Spleen (tissue), 11 donors: ENCODE data around the gene SUMO3. TPM values are rescaled to one million over a fixed set of nuclear protein-coding genes. Genes with fewer than 3 reads are reported as not detected.

Source experiments
- DNase-seq: peaks from one replicate; pipeline ENCODE4 v3.0.0-alpha.2; 2020
- H3K27ac ChIP-seq, 8 donors: fragments of 200-600 bp; sonication (generic) in 7 of 8; 1 replicate in 4 of 8; 2 replicates in 4 of 8; pipeline versions ENCODE4 v1.5.0 to v1.8.0; 2016 to 2021; ENCODE audit warnings: inconsistent platforms in 4 of 8, mild to moderate bottlenecking in 4 of 8, moderate library complexity in 1 of 8
- H3K27me3 ChIP-seq, 7 donors: fragments of 200-600 bp; sonication (generic) in 6 of 7; replicated peaks in 1 of 7; 1 replicate in 4 of 7; 2 replicates in 3 of 7; pipeline versions ENCODE4 v1.5.0 to v1.8.0; 2016 to 2021; ENCODE audit warnings: inconsistent platforms in 3 of 7, mild to moderate bottlenecking in 1 of 7
- H3K36me3 ChIP-seq, 6 donors: fragments of 200-600 bp; sonication (generic) in 5 of 6; 1 replicate in 4 of 6; 2 replicates in 2 of 6; pipeline versions ENCODE4 v1.5.0 to v1.8.0; 2016 to 2021; ENCODE audit warnings: inconsistent platforms in 2 of 6
- H3K4me1 ChIP-seq, 6 donors: fragments of 200-600 bp; sonication (generic) in 5 of 6; 1 replicate in 3 of 6; 2 replicates in 3 of 6; pipeline versions ENCODE4 v1.5.0 to v1.8.0; 2016 to 2021; ENCODE audit warnings: inconsistent platforms in 3 of 6
- H3K4me3 ChIP-seq, 8 donors: fragments of 200-600 bp; sonication (generic) in 7 of 8; 1 replicate in 4 of 8; 2 replicates in 4 of 8; pipeline versions ENCODE4 v1.5.0 to v1.8.0; 2016 to 2021; ENCODE audit warnings: inconsistent platforms in 4 of 8, mild to moderate bottlenecking in 4 of 8, moderate library complexity in 2 of 8
- H3K9me3 ChIP-seq, 8 donors: fragments of 200-600 bp; sonication (generic) in 7 of 8; 1 replicate in 4 of 8; 2 replicates in 4 of 8; pipeline versions ENCODE4 v1.5.0 to v1.8.0; 2016 to 2021; ENCODE audit warnings: inconsistent platforms in 4 of 8
- CTCF ChIP-seq, 11 experiments: fragments of 200-600 bp in 7 of 11; fragments of 450-650 bp in 4 of 11; sonication (generic) in 4 of 11; IDR thresholded peaks in 8 of 11; conservative IDR thresholded peaks in 3 of 11; 1 replicate in 7 of 11; 2 replicates in 4 of 11; pipeline versions ENCODE4 v1.4.0 to v1.8.0; 2016 to 2021; ENCODE audit warnings: antibody characterized with exemption in 11 of 11, inconsistent platforms in 4 of 11, mild to moderate bottlenecking in 1 of 11
- POLR2A ChIP-seq, 3 donors: fragments of 450-650 bp; IDR thresholded peaks; one replicate each; pipeline ENCODE4 v1.5.1; 2017; ENCODE audit warnings: antibody characterized with exemption in 3 of 3, mild to moderate bottlenecking in 1 of 3
- POLR2AphosphoS5 ChIP-seq, 3 donors: sonication (generic); formaldehyde crosslinking; IDR thresholded peaks; one replicate each; pipeline ENCODE4 v1.5.1; 2017; ENCODE audit warnings: antibody characterized with exemption in 3 of 3
- WGBS, 5 donors: extraction: QIAGEN DNeasy Blood & Tissue Kit in 3 of 5; methylation state at CpG; one replicate each; pipeline versions ENCODE4 v1.1.5 to v1.1.7; 2013 to 2018; 5-methylcytosine and 5-hydroxymethylcytosine counted together
- intact Hi-C: fragments of 100-400 bp; cut with DNase I; formaldehyde crosslinking; loops from one replicate; pipeline ENCODE4 v1.15.0; 2023; ENCODE audit warnings: low total_unique reads
- polyA plus RNA-seq, 3 donors: library from polyadenylated mRNA; stranded (reverse); fragments of 200-250 nt; gene quantifications; one replicate each; pipeline ENCODE4 v1.2.1, GENCODE V29; 2013
- total RNA-seq, 7 donors: library from RNA; depleted of rRNA in 3 of 7; stranded (reverse); fragments of >200 nt in 3 of 7; fragmentation: NEBNext Ultra II Directional in 4 of 7; extraction: Animal tissue kit (Norgen Biotek cat#: 25700) in 4 of 7; gene quantifications; one replicate each; pipeline versions ENCODE4 v1.1.0 to v1.2.1, GENCODE V29; 2016 to 2021
- donor health status: healthy with polysubstance abuse.
- donor health status: DM: no; HTN: no; CAD: no; lungs with moderate emphysema.
- donor health status: DM: no; HTN: no; CAD: no.
- donor health status: Bipolar disorder and iron deficiency.
- donor health status: healthy.
- donor health status: DM: no; HTN: no; CAD: no.
- donor health status: DM: yes; HTN: yes; CAD: no.

SUMO3 gene
- total and polyA plus RNA-seq, 10 donors: 38.2 to 101 (median 68.4) TPM

- peak overlapping the region in 1 of 8 donors; percentile 48 for H3K27ac ChIP-seq
- H3K4me1 ChIP-seq: peaks cover 0 to 15% (median 9%) of the 10 kb centered on the region in 6 donors
- WGBS, 5 donors: 38 to 47% (median 42%) methylated on average over 8 to 12 of the region's 12 CpGs
- peak; percentile 56 for DNase-seq
- H3K4me3 ChIP-seq: no peak overlapping the region
- no peaks in the 10 kb centered on the region for H3K9me3 ChIP-seq
- H3K36me3 ChIP-seq: peaks cover 0 to 27% (median 16%) of the 10 kb centered on the region in 6 donors
- H3K27me3 ChIP-seq: no peaks in the 10 kb centered on the region
- TF ChIP-seq POLR2AphosphoS5 (IDR thresholded peaks at IDR 0.05): no peak
- TF ChIP-seq POLR2A (IDR thresholded peaks at IDR 0.05): no peak
- TF ChIP-seq CTCF (IDR thresholded peaks at IDR 0.05 in 8 of 11, conservative IDR thresholded peaks at IDR 0.05 in 3 of 11): no peak
- intact Hi-C loops: no loop called here
Observed at GRCh38 chr21:44765231-44766013, 52.4 kb downstream of the SUMO3 start.

GRCh38 chr21:44764319-44765230 is 53.3 kb downstream of the SUMO3 start:
- DNase-seq: peak; percentile 62
- no peak for TF ChIP-seq CTCF (IDR thresholded peaks at IDR 0.05 in 8 of 11, conservative IDR thresholded peaks at IDR 0.05 in 3 of 11)
- TF ChIP-seq POLR2A (IDR thresholded peaks at IDR 0.05): no peak
- TF ChIP-seq POLR2AphosphoS5 (IDR thresholded peaks at IDR 0.05): no peak
- Histone ChIP-seq H3K36me3 (peaks cover 0 to 18% (median 8%) of the 10 kb centered on the region in 6 donors), H3K4me3 (no peak overlapping the region), H3K9me3 (no peaks in the 10 kb centered on the region), H3K27me3 (no peaks in the 10 kb centered on the region), H3K4me1 (peaks cover 0 to 15% (median 9%) of the 10 kb centered on the region in 6 donors), H3K27ac (no peak overlapping the region)
- 75 to 83% (median 79%) methylated on average over 13 to 26 of the region's 26 CpGs for WGBS, 5 donors
- intact Hi-C loops: no loop called here

DNA sequence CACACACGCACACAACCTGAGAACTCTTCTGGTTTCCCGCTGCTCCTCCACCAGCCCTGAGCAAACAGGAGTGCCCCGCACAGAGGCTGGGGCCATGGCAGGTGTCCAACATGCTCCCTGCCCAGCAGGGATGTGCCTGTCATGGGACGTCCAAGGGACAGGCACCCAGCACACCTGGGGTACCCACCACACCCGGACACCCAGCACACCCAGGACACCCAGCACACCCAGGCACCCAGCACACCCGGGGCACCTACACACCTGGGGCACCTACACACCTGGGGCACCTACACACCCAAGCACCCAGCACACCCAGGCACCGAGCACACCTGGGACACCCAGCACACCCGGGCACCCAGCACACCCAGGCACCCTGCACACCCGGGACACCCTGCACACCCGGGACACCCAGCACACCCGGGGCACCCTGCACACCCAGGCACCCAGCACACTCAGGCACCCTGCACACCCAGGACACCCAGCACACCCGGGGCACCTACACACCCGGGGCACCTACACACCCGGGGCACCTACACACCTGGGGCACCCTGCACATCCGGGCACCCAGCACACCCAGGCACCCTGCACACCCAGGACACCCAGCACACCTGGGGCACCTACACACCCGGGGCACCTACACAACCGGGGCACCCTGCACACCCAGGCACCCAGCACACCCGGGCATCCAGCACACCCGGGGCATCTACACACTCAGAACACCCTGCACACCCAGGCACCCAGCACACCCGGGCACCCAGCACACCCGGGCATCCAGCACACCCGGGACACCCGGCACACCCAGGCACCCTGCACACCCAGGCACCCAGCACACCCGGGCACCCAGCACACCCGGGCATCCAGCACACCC is 54.2 kb downstream of the SUMO3 start:
- DNase-seq: peak; percentile 61
- Histone ChIP-seq H3K36me3 (peaks cover 0 to 9% (median 4%) of the 10 kb centered on the region in 6 donors), H3K9me3 (no peaks in the 10 kb centered on the region), H3K27me3 (peaks cover 0 to 5% (median 0%) of the 10 kb centered on the region in 7 donors), H3K27ac (no peak overlapping the region), H3K4me3 (no peak overlapping the region), H3K4me1 (peaks cover 0 to 15% (median 9%) of the 10 kb centered on the region in 6 donors)
- intact Hi-C loops: no loop called here
- no peak for TF ChIP-seq POLR2A (IDR thresholded peaks at IDR 0.05)
- no peak for TF ChIP-seq CTCF (IDR thresholded peaks at IDR 0.05 in 8 of 11, conservative IDR thresholded peaks at IDR 0.05 in 3 of 11)
- no peak for TF ChIP-seq POLR2AphosphoS5 (IDR thresholded peaks at IDR 0.05)
- 83 to 94% (median 85%) methylated on average over 12 to 25 of the region's 25 CpGs for WGBS, 5 donors
